AG09319 (cell line): ENCODE results near the gene ATRNL1.

ENCODE experiments used
- DNase-seq: peaks from one replicate; pipeline ENCODE4 v3.0.0-alpha.2; 2010; ENCODE audit warnings: low read depth; ENCODE audit errors: extremely low read depth
- TF ChIP-seq, protein P1 (sequence below): IDR thresholded peaks from 2 replicates; pipeline ENCODE4 v1.5.1; 2011; ENCODE audit warnings: low read depth, mild to moderate bottlenecking, inconsistent platforms, low read length, moderate library complexity

The ATRNL1 gene

GRCh38 chr10:115903845-115904244 is 810.7 kb downstream of the ATRNL1 start:
- DNase-seq = no peak
- TF ChIP-seq, protein P1, sequence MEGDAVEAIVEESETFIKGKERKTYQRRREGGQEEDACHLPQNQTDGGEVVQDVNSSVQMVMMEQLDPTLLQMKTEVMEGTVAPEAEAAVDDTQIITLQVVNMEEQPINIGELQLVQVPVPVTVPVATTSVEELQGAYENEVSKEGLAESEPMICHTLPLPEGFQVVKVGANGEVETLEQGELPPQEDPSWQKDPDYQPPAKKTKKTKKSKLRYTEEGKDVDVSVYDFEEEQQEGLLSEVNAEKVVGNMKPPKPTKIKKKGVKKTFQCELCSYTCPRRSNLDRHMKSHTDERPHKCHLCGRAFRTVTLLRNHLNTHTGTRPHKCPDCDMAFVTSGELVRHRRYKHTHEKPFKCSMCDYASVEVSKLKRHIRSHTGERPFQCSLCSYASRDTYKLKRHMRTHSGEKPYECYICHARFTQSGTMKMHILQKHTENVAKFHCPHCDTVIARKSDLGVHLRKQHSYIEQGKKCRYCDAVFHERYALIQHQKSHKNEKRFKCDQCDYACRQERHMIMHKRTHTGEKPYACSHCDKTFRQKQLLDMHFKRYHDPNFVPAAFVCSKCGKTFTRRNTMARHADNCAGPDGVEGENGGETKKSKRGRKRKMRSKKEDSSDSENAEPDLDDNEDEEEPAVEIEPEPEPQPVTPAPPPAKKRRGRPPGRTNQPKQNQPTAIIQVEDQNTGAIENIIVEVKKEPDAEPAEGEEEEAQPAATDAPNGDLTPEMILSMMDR = no peak

DNA sequence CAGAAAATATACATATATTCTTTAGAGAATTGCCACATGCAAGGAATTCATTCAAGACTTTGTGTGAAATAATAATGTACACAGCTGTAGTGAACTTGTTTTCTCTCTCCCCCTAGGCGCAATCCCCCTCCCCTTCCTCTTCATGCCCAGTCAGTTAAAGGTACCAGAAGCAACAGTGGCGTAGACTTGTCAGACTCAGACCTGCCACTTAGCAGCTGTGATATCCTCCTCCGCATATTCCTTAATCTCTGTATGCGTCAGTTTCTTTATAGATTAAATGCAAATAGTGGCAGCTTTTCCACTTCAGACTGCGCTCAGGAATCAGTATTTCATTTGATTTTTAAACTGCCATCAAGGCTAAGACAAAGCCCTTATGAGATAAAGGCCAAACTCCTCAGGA is 815.9 kb downstream of the ATRNL1 start:
- TF ChIP-seq, protein P1 = no peak
- no peak for DNase-seq

DNA sequence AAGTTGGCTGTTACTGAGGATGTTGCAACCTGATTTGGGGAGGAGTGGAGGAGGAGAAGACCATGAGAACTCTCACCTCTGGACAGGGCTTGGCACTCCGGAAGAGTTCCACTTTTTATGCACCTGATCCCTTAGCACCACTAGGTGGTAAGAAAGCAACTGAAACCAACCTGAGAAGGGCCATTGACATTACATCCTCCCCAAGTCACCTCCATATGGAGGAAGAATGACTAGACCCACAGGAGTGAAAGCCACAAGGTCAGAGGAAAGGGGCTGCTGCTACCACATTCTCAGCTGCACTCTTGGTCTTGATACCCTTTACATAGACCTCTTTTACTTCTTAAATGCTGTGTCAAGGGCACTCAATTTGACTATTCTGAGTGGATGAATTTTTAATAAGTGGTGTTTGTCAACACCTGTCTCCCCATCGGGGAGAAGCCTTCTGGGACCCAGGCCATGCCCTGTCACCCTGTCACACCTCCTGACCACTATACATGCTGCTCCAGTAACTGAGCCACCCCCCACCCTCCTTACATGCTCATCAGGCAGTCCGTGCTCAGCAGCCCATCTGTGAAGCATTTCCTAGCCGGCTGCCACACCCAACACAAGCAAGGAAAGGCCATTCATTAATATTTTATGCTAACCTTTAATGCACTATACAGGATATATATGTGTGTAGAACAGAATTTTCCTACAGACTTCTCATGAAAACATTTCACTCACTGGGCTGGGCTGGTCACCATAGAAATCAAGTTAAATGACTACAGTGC is 817.0 kb downstream of the ATRNL1 start:
- TF ChIP-seq, protein P1 = no peak
- DNase-seq = no peak

GRCh38 chr10:115914475-115914874 is 821.3 kb downstream of the ATRNL1 start:
- DNase-seq = no peak
- TF ChIP-seq, protein P1 = no peak

GRCh38 chr10:115915429-115915828 is 822.3 kb downstream of the ATRNL1 start:
- TF ChIP-seq, protein P1 = no peak

DNA sequence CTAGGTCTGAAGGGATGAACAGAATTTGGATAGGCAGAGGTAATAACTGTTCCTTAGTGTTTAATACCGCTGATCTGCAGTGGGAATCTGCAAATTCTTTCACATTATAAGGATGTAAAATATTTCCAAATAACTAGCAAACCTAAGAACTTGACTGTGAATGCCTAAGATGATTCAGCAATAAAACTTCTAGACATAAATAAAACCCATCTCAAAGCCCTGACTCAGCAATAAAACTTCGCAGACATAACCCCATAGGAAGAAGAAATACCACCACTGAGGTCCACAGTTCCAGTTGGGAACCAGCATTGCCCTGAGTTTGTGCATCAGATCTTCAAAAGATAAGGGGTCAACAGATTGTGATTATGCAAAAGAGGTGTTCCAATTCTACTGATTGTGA is 825.6 kb downstream of the ATRNL1 start:
- DNase-seq = no peak
- TF ChIP-seq, protein P1 = no peak

More at GRCh38 chr10:115915429-115915828, 822.3 kb downstream of the ATRNL1 start:
- no peak for DNase-seq

GRCh38 chr10:115921795-115922194 is 828.6 kb downstream of the ATRNL1 start:
- no peak for DNase-seq
- TF ChIP-seq, protein P1 = no peak
